Common myeloid progenitor, CD34-positive (primary cell): ENCODE measurements around the gene RFFL.
A peak's percentile ranks its signal among the peaks of the same experiment; 100 is the strongest.

Experiments
- CTCF ChIA-PET: fragments of 350-600 bp; sonication (Branson Sonifier 250); formaldehyde crosslinking; loops from one replicate; lab custom pipeline; 2021; ENCODE audit warnings: antibody characterized with exemption; lab: Charles Lee
- POLR2A ChIA-PET: fragments of 350-600 bp; sonication (Branson Sonifier 250); formaldehyde crosslinking; loops from one replicate; lab custom pipeline; 2021; ENCODE audit warnings: antibody characterized with exemption; lab: Charles Lee
- DNase-seq, 3 donors: peaks; one replicate each; pipeline versions ENCODE4 v3.0.0 to v3.0.0-alpha.2; 2013
- H3K27ac ChIP-seq, 2 experiments: 1 replicate in 1 of 2; 2 replicates in 1 of 2; pipeline ENCODE4 v1.7.0; 2013; ENCODE audit warnings: inconsistent platforms in 2 of 2, low read length in 2 of 2, mild to moderate bottlenecking in 2 of 2, low read depth in 1 of 2, moderate library complexity in 1 of 2; ENCODE audit not compliant: severe bottlenecking in 2 of 2, insufficient read depth in 1 of 2, poor library complexity in 1 of 2
- H3K27me3 ChIP-seq, 5 experiments: replicated peaks in 2 of 5; 1 replicate in 3 of 5; 2 replicates in 2 of 5; pipeline versions ENCODE4 v1.6.1 to v1.7.0; 2013; ENCODE audit warnings: low read length in 4 of 5, mild to moderate bottlenecking in 2 of 5, moderate library complexity in 2 of 5, inconsistent platforms in 1 of 5; ENCODE audit not compliant: insufficient read depth in 5 of 5, control insufficient read depth in 4 of 5
- H3K36me3 ChIP-seq, 4 experiments: 1 replicate in 2 of 4; 2 replicates in 2 of 4; pipeline versions ENCODE4 v1.6.1 to v1.7.0; 2013; ENCODE audit warnings: low read length in 3 of 4, control low read depth in 1 of 4, mild to moderate bottlenecking in 1 of 4; ENCODE audit not compliant: control insufficient read depth in 4 of 4, insufficient read depth in 4 of 4
- H3K4me1 ChIP-seq, 4 experiments: 1 replicate in 3 of 4; 2 replicates in 1 of 4; pipeline versions ENCODE4 v1.6.1 to v1.7.1; 2013; ENCODE audit warnings: low read length in 3 of 4, mild to moderate bottlenecking in 3 of 4, control low read depth in 1 of 4, inconsistent platforms in 1 of 4, moderate library complexity in 1 of 4; ENCODE audit not compliant: control insufficient read depth in 4 of 4, insufficient read depth in 4 of 4; ENCODE audit errors: control extremely low read depth in 1 of 4
- H3K4me3 ChIP-seq, 7 experiments: 1 replicate in 4 of 7; 2 replicates in 3 of 7; pipeline versions ENCODE4 v1.5.1 to v1.7.0; 2013; ENCODE audit warnings: mild to moderate bottlenecking in 7 of 7, low read length in 6 of 7, moderate library complexity in 6 of 7, inconsistent platforms in 2 of 7, low read depth in 2 of 7, control low read depth in 1 of 7; ENCODE audit not compliant: insufficient read depth in 4 of 7, control insufficient read depth in 1 of 7; ENCODE audit errors: extremely low read depth in 1 of 7
- H3K9me3 ChIP-seq, 5 experiments: 1 replicate in 4 of 5; 2 replicates in 1 of 5; pipeline versions ENCODE4 v1.6.1 to v1.7.1; 2013; ENCODE audit warnings: low read length in 4 of 5, mild to moderate bottlenecking in 2 of 5, inconsistent platforms in 1 of 5, low read depth in 1 of 5, moderate library complexity in 1 of 5; ENCODE audit not compliant: control insufficient read depth in 4 of 5, insufficient read depth in 2 of 5; ENCODE audit errors: control extremely low read depth in 1 of 5
- WGBS: methylation state at CpG from one replicate; pipeline ENCODE4 v1.1.5; 2013; ENCODE audit not compliant: insufficient coverage; 5-methylcytosine and 5-hydroxymethylcytosine counted together

RFFL gene

DNA sequence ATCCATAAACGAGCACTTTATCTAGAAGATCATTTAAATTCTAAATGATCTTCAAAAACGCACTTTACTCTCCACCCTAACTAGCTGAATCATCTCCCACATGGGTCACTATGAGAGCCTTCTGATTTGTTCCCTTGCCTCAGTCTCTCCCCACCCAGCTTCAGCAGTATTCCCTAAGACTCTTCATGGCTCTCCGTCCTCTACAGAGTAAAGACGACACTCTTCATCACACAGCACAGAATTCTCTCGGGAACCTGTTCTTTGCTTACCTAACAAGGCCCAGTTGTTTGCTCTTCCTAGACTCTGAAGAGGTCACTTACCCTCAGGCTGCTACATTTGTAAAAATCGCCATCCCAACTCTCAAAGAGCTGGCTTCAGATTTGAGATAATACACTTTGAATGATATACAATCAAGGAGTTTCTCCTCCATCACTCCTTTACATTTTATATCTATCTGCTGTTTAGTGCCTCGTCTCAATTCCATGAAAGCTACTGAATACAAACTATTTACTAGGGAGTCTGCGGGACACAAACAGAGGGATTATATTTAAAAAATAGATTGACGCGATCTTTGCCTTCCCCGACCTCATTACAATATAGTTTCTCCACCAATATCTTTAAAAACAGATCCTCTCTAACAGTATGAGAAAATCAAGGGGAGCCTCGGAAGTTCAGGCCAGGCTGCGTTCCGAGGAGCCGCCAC lies 83.7 kb downstream of the RFFL start:
- H3K27me3 ChIP-seq: no peaks in the 10 kb centered on the region
- peak overlapping the region; percentile 32 to 87 (median 80) for H3K4me3 ChIP-seq
- H3K36me3 ChIP-seq: peaks cover 0 to 10% (median 3%) of the 10 kb centered on the region in 4 experiments
- H3K4me1 ChIP-seq: peaks cover 14 to 29% (median 18%) of the 10 kb centered on the region in 4 experiments
- H3K9me3 ChIP-seq: no peaks in the 10 kb centered on the region
- H3K27ac ChIP-seq: peak overlapping the region; percentile 95 to 98
- no peak for DNase-seq
- ChIA-PET POLR2A (interaction anchor here (1.4 to 1.9 kb wide), 3 partner anchors 15 to 108 kb away, joined by 4 to 12 read pairs (median 7); partner anchors contain the start of genes CCT6B and ZNF830), CTCF (interaction anchor here (1.3 to 3.1 kb wide), 2 partner anchors 11 to 14 kb away, joined by 3 to 20 read pairs; no protein-coding TSS in a partner anchor)
- WGBS: 58% methylated on average over 6 of the region's 15 CpGs

DNA sequence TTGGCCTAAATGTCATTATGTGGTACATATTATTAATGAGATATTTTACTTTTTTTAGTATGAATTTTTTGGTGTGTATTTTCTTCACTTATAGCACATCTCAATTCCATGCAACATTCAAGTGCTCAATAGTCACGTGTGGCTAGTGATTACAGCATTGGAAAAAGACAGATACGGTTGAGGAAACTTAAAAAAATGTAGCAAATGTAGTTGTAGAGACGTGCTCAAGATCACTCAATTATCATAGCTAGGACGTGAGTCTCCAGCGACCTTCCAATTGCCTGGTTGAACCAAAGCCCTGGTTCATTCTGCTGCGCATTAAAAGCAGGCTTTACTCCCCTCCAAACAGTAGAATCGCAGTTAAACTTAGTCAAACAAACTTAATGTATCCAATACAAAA lies 84.4 kb downstream of the RFFL start:
- ChIA-PET POLR2A (interaction anchor here (1.9 kb wide), 1 partner anchor 15 kb away, joined by 7 read pairs; no protein-coding TSS in a partner anchor), CTCF (interaction anchor here (1.3 kb wide), 1 partner anchor 15 kb away, joined by 3 read pairs; no protein-coding TSS in a partner anchor)
- DNase-seq: no peak
- H3K4me1 ChIP-seq: peaks cover 14 to 29% (median 18%) of the 10 kb centered on the region in 4 experiments
- H3K27ac ChIP-seq: no peak overlapping the region
- H3K9me3 ChIP-seq: no peaks in the 10 kb centered on the region
- no peak overlapping the region for H3K4me3 ChIP-seq
- WGBS: 97% methylated on average over 7 of the region's 7 CpGs
- no peaks in the 10 kb centered on the region for H3K27me3 ChIP-seq
- H3K36me3 ChIP-seq: peaks cover 0 to 10% (median 3%) of the 10 kb centered on the region in 4 experiments

DNA sequence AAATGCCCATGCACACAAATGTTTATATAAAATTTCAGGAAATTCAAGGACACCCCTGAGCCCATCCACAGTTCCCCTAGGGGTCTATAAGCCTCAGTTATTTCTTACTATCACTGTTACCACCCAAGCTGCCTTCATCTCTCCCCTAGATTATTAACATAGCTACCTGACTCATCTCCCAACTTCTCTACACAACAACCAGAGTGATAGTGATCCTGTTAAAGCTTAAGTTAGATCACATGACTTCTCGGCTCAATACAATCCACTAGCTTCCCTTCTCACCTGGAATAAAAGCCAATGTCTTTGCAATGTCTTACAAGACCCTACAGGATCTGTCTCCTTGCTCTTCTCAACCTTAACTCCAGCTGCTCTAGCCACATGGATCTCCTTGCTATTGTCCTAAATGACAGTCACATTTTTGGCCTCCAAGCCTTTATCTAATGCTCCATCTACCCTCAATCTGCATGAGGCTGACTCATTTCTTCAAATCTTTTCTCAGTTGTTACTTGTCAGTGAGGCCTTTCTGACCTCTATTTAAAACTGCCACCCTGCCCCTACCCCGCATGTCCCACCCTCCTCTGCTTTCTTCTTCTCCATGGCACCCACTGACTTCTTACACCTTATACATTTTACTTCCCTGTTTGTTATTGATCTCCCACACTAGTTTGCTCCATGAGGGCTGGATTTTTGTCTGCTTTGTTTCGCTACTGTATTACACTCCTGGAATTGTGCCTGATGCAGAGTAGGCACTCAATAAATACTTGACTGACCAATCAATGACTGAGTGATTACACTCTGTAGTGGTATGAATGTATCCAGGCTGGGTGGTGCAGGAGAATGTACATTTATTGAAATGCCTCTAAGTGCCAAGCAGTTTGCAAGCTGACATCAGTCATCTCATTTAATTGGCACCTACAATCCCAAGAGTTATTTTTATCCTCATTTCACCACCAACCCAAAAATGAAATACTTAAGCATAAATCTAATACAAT lies 88.4 kb downstream of the RFFL start:
- CTCF ChIA-PET: interaction anchor here (0.8 to 1.3 kb wide), 2 partner anchors 10 to 14 kb away, joined by 3 read pairs; partner anchors contain the start of genes CCT6B and ZNF830
- 100% methylated on average over 2 of the region's 3 CpGs for WGBS
- no peaks in the 10 kb centered on the region for H3K27me3 ChIP-seq
- H3K4me1 ChIP-seq: peaks cover 0 to 9% (median 6%) of the 10 kb centered on the region in 4 experiments
- POLR2A ChIA-PET: no interaction called here
- no peaks in the 10 kb centered on the region for H3K9me3 ChIP-seq
- H3K4me3 ChIP-seq: no peak overlapping the region
- H3K27ac ChIP-seq: no peak overlapping the region
- no peak for DNase-seq
- no peaks in the 10 kb centered on the region for H3K36me3 ChIP-seq

DNA sequence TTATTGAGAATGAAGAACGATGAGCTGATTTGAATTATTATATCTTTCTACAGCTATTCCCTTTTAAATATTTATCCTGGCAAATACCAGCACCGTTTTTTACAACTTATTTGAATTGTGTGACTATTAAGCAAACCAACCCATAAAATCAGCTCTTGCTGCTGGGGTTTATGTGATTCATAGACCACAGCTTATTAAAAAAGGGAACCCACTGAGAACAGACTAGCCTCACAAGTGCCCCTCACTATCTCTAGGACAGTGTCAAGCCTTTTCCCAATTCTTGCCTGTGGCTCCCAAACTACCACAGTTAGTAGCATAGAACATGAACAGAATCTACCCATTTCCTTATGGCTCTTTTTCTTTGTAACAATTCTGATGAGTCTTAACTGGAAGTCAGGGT lies 89.3 kb downstream of the RFFL start:
- H3K4me3 ChIP-seq: no peak overlapping the region
- H3K27ac ChIP-seq: no peak overlapping the region
- ChIA-PET CTCF (interaction anchor here (0.8 to 1.5 kb wide), 3 partner anchors 8 to 10 kb away, joined by 3 to 4 read pairs (median 3); no protein-coding TSS in a partner anchor), POLR2A (no interaction called here)
- H3K9me3 ChIP-seq: no peaks in the 10 kb centered on the region
- H3K4me1 ChIP-seq: peaks cover 0 to 1% (median 0%) of the 10 kb centered on the region in 4 experiments
- WGBS: no CpG with 5 or more reads among the region's 2 CpGs
- DNase-seq: no peak
- no peaks in the 10 kb centered on the region for H3K27me3 ChIP-seq
- peaks cover 0 to 1% (median 0%) of the 10 kb centered on the region in 4 experiments for H3K36me3 ChIP-seq

DNA sequence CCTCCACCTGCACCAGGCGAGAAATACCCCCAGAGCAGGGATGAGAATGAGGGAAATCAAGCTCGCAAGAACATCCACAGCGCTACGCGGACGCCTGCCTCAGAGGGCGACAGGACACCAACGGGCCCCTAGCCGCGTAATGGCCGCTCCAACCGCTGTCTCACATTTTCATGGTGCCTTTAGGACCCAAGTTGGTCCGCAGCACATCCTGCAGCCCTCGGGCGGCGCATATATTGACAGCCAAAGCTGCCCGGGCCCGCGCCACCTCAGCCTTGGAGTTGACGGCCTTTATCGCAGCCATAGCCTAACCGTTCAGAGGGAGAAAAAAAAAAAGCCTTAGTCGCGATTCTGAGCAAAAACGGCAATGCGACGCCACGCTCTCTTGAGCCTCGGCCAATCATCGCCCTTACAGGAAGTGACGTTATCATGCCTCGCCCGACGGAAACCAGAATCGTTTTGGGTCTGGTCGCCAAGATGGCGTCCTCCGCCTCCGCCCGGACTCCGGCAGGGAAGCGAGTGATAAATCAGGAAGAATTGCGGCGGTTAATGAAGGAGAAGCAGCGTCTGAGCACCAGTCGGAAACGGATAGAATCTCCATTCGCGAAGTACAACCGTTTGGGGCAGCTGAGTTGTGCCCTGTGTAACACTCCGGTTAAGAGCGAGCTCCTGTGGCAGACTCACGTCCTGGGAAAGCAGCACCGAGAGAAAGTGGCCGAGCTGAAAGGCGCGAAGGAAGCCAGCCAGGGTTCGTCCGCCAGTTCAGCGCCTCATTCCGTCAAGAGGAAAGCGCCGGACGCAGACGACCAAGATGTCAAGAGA lies 102.2 kb downstream of the RFFL start, which contains the start of the genes CCT6B and ZNF830:
Gene CCT6B, minus strand, starts transcription at position 368 of the 819 bp plus-strand sequence. Its CDS starts 67 bp downstream, at position 301.
Gene ZNF830, plus strand, starts transcription at position 448 of the 819 bp plus-strand sequence. Its CDS starts 27 bp downstream, at position 475.
- 0% methylated on average over 60 of the region's 65 CpGs for WGBS

DNA sequence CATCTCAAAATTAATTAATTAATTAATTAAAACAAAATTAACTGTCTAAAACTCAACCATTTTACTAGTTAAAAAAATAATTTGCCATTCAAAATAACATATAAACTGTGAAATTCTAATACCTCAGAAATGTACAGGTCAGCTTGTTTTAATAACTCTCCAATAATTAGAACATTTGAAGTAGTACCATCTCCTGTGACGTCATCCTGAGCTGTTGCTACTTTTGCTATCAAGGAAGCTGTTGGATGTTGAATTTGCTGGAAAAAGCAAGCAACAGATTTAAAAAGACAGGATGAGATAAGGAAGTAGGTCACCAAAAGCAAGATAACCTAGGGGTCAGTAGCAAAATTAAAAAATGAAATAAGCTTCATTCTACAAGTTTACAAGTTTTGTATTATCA lies 105.1 kb downstream of the RFFL start:
- WGBS: no CpG with 5 or more reads among the region's 1 CpG
- H3K36me3 ChIP-seq: peaks cover 0 to under 1% (median 0%) of the 10 kb centered on the region in 4 experiments
- H3K4me3 ChIP-seq: no peak overlapping the region
- POLR2A ChIA-PET: no interaction called here
- H3K27ac ChIP-seq: no peak overlapping the region
- no peak for DNase-seq
- CTCF ChIA-PET: no interaction called here
- no peaks in the 10 kb centered on the region for H3K27me3 ChIP-seq
- peaks cover 12 to 24% (median 18%) of the 10 kb centered on the region in 4 experiments for H3K4me1 ChIP-seq
- no peaks in the 10 kb centered on the region for H3K9me3 ChIP-seq

More for the DNA sequence above, 102.2 kb downstream of the RFFL start, which contains the start of the genes CCT6B and ZNF830:
- H3K36me3 ChIP-seq: peaks cover 8 to 19% (median 13%) of the 10 kb centered on the region in 4 experiments
- H3K4me1 ChIP-seq: peaks cover 12 to 24% (median 18%) of the 10 kb centered on the region in 4 experiments
- peak; percentile 97 to 98 (median 98) for DNase-seq
- ChIA-PET POLR2A (interaction anchor here (0.6 to 1.7 kb wide), 2 partner anchors 19 to 725 kb away, joined by 3 to 12 read pairs; partner anchors contain the start of gene LIG3), CTCF (interaction anchor here (0.8 kb wide), 1 partner anchor 14 kb away, joined by 3 read pairs; no protein-coding TSS in a partner anchor)
- peak within 1 kb of the TSS; percentile 96 to 98 for H3K27ac ChIP-seq
- no peaks in the 10 kb centered on the region for H3K27me3 ChIP-seq
- H3K4me3 ChIP-seq: peak within 1 kb of the TSS; percentile 93 to 100 (median 100)
- H3K9me3 ChIP-seq: no peaks in the 10 kb centered on the region
